ENCODE results near the gene SLC5A10. TPM values are rescaled to one million over a fixed set of nuclear protein-coding genes. Genes with fewer than 3 reads are reported as not detected.
"Not testable (repeated sequence)": the region's sequence is repeated elsewhere in the genome, so short reads cannot be mapped to it uniquely, and the experiment has no call there.

The SLC5A10 gene
- polyA plus RNA-seq, 1 donor (not counting 4 experiments of a cell fraction or from before 2014, with no cell fraction given): not detected

DNA sequence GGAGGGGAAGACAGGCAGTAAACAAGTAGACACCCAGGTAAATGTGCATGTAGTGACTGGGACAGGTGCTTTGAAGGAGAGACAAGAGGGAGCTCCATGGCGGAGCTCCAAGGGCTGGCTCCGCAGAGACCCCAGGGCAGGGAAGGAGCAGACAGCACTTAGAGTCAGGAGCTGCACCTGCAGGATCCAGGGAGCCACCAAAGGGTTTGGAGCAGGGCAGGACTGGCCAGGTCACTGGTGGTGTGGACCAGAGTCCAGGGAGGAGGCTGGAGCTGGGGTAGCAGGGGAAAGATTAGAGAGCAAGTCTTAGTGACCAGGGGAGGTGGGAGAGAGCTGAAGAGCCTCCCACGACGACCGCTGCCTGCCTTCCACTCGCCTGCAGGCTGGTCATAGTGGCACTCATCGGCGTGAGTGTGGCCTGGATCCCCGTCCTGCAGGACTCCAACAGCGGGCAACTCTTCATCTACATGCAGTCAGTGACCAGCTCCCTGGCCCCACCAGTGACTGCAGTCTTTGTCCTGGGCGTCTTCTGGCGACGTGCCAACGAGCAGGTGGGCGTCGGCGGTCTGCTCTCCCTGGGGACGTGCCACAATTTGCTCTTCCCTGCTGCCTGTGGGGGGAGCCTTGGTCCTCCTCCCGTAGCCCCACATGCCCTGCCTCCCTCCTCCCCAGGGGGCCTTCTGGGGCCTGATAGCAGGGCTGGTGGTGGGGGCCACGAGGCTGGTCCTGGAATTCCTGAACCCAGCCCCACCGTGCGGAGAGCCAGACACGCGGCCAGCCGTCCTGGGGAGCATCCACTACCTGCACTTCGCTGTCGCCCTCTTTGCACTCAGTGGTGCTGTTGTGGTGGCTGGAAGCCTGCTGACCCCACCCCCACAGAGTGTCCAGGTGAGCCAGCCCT, 67.3 kb downstream of the SLC5A10 start:
- Histone ChIP-seq H3K79me2 (ENCODE audit: control insufficient read depth, insufficient read depth, low read length) (no peaks in the 10 kb centered on the region), H3K27me3 (ENCODE audit: control insufficient read depth, extremely low read depth, insufficient read depth, low read length) (no peaks in the 10 kb centered on the region), H3K4me1 (ENCODE audit: control insufficient read depth, extremely low read depth, insufficient read depth, low read length) (peaks cover 26% of the 10 kb centered on the region), H3K36me3 (ENCODE audit: control insufficient read depth in 2 of 2, extremely low read depth in 1 of 2, insufficient read depth in 2 of 2, low read length in 2 of 2) (no peaks in the 10 kb centered on the region), H3K9me1 (ENCODE audit: control insufficient read depth, extremely low read depth, insufficient read depth, low read length) (no peaks in the 10 kb centered on the region), H3K4me2 (ENCODE audit: control insufficient read depth, extremely low read depth, insufficient read depth, low read depth, low read length) (no peak overlapping the region), H3K27ac (ENCODE audit: control insufficient read depth, insufficient read depth, low read length) (no peak overlapping the region), H4K20me1 (ENCODE audit: control insufficient read depth, extremely low read depth, insufficient read depth, low read length) (no peaks in the 10 kb centered on the region), H3K9me3 (ENCODE audit: control insufficient read depth, low read depth, low read length) (no peaks in the 10 kb centered on the region), H3K9ac (ENCODE audit: control insufficient read depth, extremely low read depth, insufficient read depth, low read length) (no peak overlapping the region), H2AFZ (ENCODE audit: control insufficient read depth, low read length) (no peak overlapping the region), H3K4me3 (ENCODE audit: control insufficient read depth in 2 of 3, extremely low read depth in 1 of 3, insufficient read depth in 2 of 3, low read depth in 1 of 3, low read length in 3 of 3) (no peak overlapping the region)
- dilution Hi-C loops (cut with MboI; ENCODE audit: extremely low pct_ligation_motif_present, low sequenced_read_pairs): no loop called here
- DNase-seq (ENCODE audit: low read depth, low spot score) (no peak), FAIRE-seq (no peak)
- no peak for TF ChIP-seq CTCF (optimal IDR thresholded peaks at IDR 0.05 in 1 of 3, IDR thresholded peaks at IDR 0.05 in 1 of 3, conservative IDR thresholded peaks at IDR 0.05 in 1 of 3; ENCODE audit: extremely low read depth in 1 of 3, insufficient read depth in 2 of 3, low read length in 3 of 3)
- TF ChIP-seq EZH2 (IDR thresholded peaks at IDR 0.05; ENCODE audit: low read length): no peak

GRCh38 chr17:19020016-19020415, 68.1 kb downstream of the SLC5A10 start:
- Histone ChIP-seq H3K27ac (ENCODE audit: control insufficient read depth, insufficient read depth, low read length) (no peak overlapping the region), H3K9me3 (ENCODE audit: control insufficient read depth, low read depth, low read length) (no peaks in the 10 kb centered on the region), H3K4me2 (ENCODE audit: control insufficient read depth, extremely low read depth, insufficient read depth, low read depth, low read length) (no peak overlapping the region), H3K79me2 (ENCODE audit: control insufficient read depth, insufficient read depth, low read length) (no peaks in the 10 kb centered on the region), H3K4me1 (ENCODE audit: control insufficient read depth, extremely low read depth, insufficient read depth, low read length) (peaks cover 24% of the 10 kb centered on the region), H3K27me3 (ENCODE audit: control insufficient read depth, extremely low read depth, insufficient read depth, low read length) (no peaks in the 10 kb centered on the region), H2AFZ (ENCODE audit: control insufficient read depth, low read length) (no peak overlapping the region), H3K4me3 (ENCODE audit: control insufficient read depth in 2 of 3, extremely low read depth in 1 of 3, insufficient read depth in 2 of 3, low read depth in 1 of 3, low read length in 3 of 3) (no peak overlapping the region), H3K9me1 (ENCODE audit: control insufficient read depth, extremely low read depth, insufficient read depth, low read length) (no peaks in the 10 kb centered on the region), H3K9ac (ENCODE audit: control insufficient read depth, extremely low read depth, insufficient read depth, low read length) (no peak overlapping the region), H3K36me3 (ENCODE audit: control insufficient read depth in 2 of 2, extremely low read depth in 1 of 2, insufficient read depth in 2 of 2, low read length in 2 of 2) (no peaks in the 10 kb centered on the region), H4K20me1 (ENCODE audit: control insufficient read depth, extremely low read depth, insufficient read depth, low read length) (no peaks in the 10 kb centered on the region)
- TF ChIP-seq EZH2 (IDR thresholded peaks at IDR 0.05; ENCODE audit: low read length) (no peak), CTCF (optimal IDR thresholded peaks at IDR 0.05 in 1 of 3, IDR thresholded peaks at IDR 0.05 in 1 of 3, conservative IDR thresholded peaks at IDR 0.05 in 1 of 3; ENCODE audit: extremely low read depth in 1 of 3, insufficient read depth in 2 of 3, low read length in 3 of 3) (no peak)
- FAIRE-seq: no peak
- dilution Hi-C loops (cut with MboI; ENCODE audit: extremely low pct_ligation_motif_present, low sequenced_read_pairs): no loop called here
- DNase-seq (ENCODE audit: low read depth, low spot score): no peak

DNA sequence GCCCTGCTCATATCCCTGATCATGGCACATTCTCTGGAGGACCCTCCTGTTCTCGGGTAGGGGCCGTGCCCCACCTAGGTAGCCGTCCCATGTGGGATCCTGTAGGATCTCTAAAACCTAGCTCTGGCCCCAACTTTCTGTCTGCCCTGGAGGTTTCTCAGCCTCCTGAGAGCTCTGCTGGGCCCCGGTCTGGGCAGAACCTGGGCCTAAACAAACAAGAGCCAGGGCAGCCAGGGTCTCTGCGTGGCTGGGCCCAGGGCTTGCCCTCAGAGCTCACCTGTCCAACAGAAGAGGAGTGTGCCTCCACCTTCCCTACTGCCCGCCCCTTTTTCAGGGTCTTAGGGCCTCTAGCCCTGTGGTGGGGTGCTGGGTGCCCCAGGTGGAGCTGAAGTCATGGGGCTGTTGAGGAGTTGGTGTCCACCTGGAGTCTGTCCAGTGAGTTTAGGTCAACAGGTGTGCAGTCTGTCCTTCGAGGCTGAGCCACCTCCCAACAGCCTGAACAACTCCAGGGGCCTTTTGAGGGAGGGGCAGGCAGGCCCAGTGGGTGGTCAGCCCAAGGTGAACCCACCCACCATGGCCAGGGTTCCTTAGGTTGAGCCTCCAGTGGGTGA, 69.2 kb downstream of the SLC5A10 start:
- H2AFZ ChIP-seq (ENCODE audit: control insufficient read depth, low read length); dilution Hi-C loops (cut with MboI; ENCODE audit: extremely low pct_ligation_motif_present, low sequenced_read_pairs); H3K79me2 ChIP-seq (ENCODE audit: control insufficient read depth, insufficient read depth, low read length); DNase-seq (ENCODE audit: low read depth, low spot score); H3K9ac ChIP-seq (ENCODE audit: control insufficient read depth, extremely low read depth, insufficient read depth, low read length); FAIRE-seq; H3K9me1 ChIP-seq (ENCODE audit: control insufficient read depth, extremely low read depth, insufficient read depth, low read length); H3K27ac ChIP-seq (ENCODE audit: control insufficient read depth, insufficient read depth, low read length); H3K27me3 ChIP-seq (ENCODE audit: control insufficient read depth, extremely low read depth, insufficient read depth, low read length); H3K4me2 ChIP-seq (ENCODE audit: control insufficient read depth, extremely low read depth, insufficient read depth, low read depth, low read length); H3K9me3 ChIP-seq (ENCODE audit: control insufficient read depth, low read depth, low read length); H4K20me1 ChIP-seq (ENCODE audit: control insufficient read depth, extremely low read depth, insufficient read depth, low read length); H3K4me3 ChIP-seq (ENCODE audit: control insufficient read depth in 2 of 3, extremely low read depth in 1 of 3, insufficient read depth in 2 of 3, low read depth in 1 of 3, low read length in 3 of 3); H3K36me3 ChIP-seq (ENCODE audit: control insufficient read depth in 2 of 2, extremely low read depth in 1 of 2, insufficient read depth in 2 of 2, low read length in 2 of 2): not testable (repeated sequence)
- peaks cover 14% of the 10 kb centered on the region for H3K4me1 ChIP-seq (ENCODE audit: control insufficient read depth, extremely low read depth, insufficient read depth, low read length)

Measured in keratinocyte (primary cell).